ENCODE data around the gene LHFPL6.

DNA sequence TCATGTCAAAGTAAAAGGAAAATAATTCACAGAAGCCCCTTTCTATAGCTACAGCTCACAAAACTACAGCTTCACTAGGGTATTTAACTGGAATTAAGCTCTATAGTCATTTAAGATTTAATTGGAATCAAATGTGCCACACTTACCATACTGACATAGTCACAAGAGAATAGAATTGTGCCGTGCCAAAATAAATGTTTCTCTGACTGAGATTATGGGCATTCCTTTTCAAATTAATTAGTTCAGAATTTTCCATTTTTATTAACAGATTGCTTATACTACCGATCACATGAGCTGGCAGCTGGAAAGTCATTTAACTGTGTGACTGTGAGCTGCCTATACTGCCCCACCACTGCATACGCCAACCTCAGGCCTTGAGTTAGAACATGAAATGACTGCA is 108.4 kb downstream of the LHFPL6 start:
- TF ChIP-seq POLR2AphosphoS5 (IDR thresholded peaks at IDR 0.05), result no peak
- TF ChIP-seq, protein P1, sequence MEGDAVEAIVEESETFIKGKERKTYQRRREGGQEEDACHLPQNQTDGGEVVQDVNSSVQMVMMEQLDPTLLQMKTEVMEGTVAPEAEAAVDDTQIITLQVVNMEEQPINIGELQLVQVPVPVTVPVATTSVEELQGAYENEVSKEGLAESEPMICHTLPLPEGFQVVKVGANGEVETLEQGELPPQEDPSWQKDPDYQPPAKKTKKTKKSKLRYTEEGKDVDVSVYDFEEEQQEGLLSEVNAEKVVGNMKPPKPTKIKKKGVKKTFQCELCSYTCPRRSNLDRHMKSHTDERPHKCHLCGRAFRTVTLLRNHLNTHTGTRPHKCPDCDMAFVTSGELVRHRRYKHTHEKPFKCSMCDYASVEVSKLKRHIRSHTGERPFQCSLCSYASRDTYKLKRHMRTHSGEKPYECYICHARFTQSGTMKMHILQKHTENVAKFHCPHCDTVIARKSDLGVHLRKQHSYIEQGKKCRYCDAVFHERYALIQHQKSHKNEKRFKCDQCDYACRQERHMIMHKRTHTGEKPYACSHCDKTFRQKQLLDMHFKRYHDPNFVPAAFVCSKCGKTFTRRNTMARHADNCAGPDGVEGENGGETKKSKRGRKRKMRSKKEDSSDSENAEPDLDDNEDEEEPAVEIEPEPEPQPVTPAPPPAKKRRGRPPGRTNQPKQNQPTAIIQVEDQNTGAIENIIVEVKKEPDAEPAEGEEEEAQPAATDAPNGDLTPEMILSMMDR (IDR thresholded peaks at IDR 0.05), result no peak
